ENCODE measurements around the gene FLOT1. TPM values are rescaled to one million over a fixed set of nuclear protein-coding genes. Genes with fewer than 3 reads are reported as not detected.

The FLOT1 gene
- total and polyA plus RNA-seq, 2 of the 13 experiments (the other 11 are each of a cell fraction or from before 2014, with no cell fraction given): 82.3 to 130 TPM

- TF ChIP-seq SNAPC4 (CRISPR knock-in tag; IDR thresholded peaks at IDR 0.05) (no peak), HNF4G (IDR thresholded peaks at IDR 0.05; ENCODE audit: borderline replicate concordance, low read depth, low read length) (no peak), HNF4G (CRISPR knock-in tag; IDR thresholded peaks at IDR 0.05; ENCODE audit: borderline replicate concordance, low read depth) (no peak), ZNF629 (CRISPR knock-in tag; conservative IDR thresholded peaks at IDR 0.05) (0 out of 2 replicates have a peak, but pooled peaks have one; percentile 5), ZNF44 (CRISPR knock-in tag; IDR thresholded peaks at IDR 0.05) (no peak), GFI1 (CRISPR knock-in tag; IDR thresholded peaks at IDR 0.05; ENCODE audit: borderline replicate concordance) (peak; percentile 66), DMTF1 (CRISPR knock-in tag; IDR thresholded peaks at IDR 0.05) (no peak), RFXANK (CRISPR knock-in tag; IDR thresholded peaks at IDR 0.05) (no peak), FOXA3 (CRISPR knock-in tag; IDR thresholded peaks at IDR 0.05) (no peak; the same call in 1 of the 2 replicates), NR2F2 (IDR thresholded peaks at IDR 0.05; ENCODE audit: borderline replicate concordance, low read depth) (no peak; the same call in 1 of the 2 replicates), ZNF772 (CRISPR knock-in tag; IDR thresholded peaks at IDR 0.05) (no peak), ZBTB39 (CRISPR knock-in tag; IDR thresholded peaks at IDR 0.05) (no peak), ZNF543 (CRISPR knock-in tag; IDR thresholded peaks at IDR 0.05) (no peak)
Measured at GRCh38 chr6:30749554-30750378, 7.3 kb upstream of the FLOT1 start (continued).
